ENCODE results near the gene RPRD2. TPM values are rescaled to one million over a fixed set of nuclear protein-coding genes. Genes with fewer than 3 reads are reported as not detected.

Gene RPRD2
- total and polyA plus RNA-seq, 9 of the 15 experiments (the other 6 are each of a cell fraction or from before 2014, with no cell fraction given) = 1.5 to 21.6 (median 7.7) TPM

DNA sequence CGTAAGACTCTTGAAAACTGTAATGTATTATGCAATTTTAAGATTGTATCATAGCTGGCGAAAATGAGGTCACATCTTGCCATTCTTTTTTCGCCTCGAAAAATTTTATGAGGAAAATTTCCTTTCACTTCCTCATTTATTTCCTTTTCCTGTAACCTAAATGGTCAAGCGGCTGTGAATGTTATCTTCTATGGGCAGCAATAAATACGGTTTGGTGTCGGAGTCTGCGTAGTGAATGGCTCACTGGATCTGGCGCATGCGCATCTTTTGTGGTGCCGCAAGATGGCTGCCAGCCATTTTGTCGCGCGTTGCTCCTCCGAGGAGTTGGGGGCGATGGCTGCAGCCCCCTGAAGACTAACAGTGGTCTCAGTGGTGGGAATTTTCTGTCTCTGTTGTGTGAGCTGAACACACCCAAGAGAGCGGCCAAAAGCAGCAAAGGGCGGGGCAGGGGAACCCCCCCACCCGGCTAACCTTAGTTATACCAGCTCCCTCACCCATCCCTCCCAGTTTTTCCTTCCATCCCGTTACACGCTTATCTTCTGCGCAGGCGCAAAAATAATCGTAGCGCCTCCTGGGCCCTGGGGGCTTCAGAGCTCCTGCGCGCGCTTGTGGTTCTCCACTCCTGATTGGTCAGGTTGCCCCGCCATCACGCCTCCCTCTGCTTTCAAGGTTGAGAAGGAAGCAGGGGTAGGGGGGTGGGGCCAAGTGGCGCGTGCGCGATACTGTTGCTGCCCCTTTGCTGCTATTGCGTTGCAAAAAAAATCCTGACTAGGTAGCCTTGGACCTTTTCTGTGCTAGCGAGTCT, at the start of gene RPRD2 (continued):
- TF ChIP-seq MTF1 (CRISPR knock-in tag; IDR thresholded peaks at IDR 0.05; ENCODE audit: borderline replicate concordance) (no peak), MXI1 (IDR thresholded peaks at IDR 0.05; ENCODE audit: low read depth, low read length) (no peak), NCOR1 (IDR thresholded peaks at IDR 0.05) (0 out of 2 replicates have a peak, but pooled peaks have one; percentile 47), CBX2 (IDR thresholded peaks at IDR 0.05; ENCODE audit: insufficient read depth, low read length, poor library complexity, severe bottlenecking) (no peak), GATAD2B (IDR thresholded peaks at IDR 0.05; ENCODE audit: borderline replicate concordance) (no peak; the same call in 1 of the 2 replicates), KLF1 (tag; IDR thresholded peaks at IDR 0.05) (0 out of 2 replicates have a peak, but pooled peaks have one; percentile 60), HDAC2 (IDR thresholded peaks at IDR 0.05) (0 out of 2 replicates have a peak, but pooled peaks have one; percentile 31), MCM7 (IDR thresholded peaks at IDR 0.05) (no peak), CSDE1 (IDR thresholded peaks at IDR 0.05) (no peak; a peak in 1 of 4 replicates), DACH1 (IDR thresholded peaks at IDR 0.05; ENCODE audit: partially characterized antibody) (no peak), ZNF76 (CRISPR knock-in tag; IDR thresholded peaks at IDR 0.05; ENCODE audit: borderline replicate concordance) (no peak), ZNF764 (CRISPR knock-in tag; IDR thresholded peaks at IDR 0.05; ENCODE audit: low read depth) (peak; percentile 42; the same call in 1 of the 2 replicates), ZNF146 (CRISPR knock-in tag; IDR thresholded peaks at IDR 0.05; ENCODE audit: unreplicated experiment) (no peak), NFE2 (IDR thresholded peaks at IDR 0.05; ENCODE audit: low read depth) (peak; percentile 32; the same call in 1 of the 2 replicates), SMARCE1 (IDR thresholded peaks at IDR 0.05) (no peak; the same call in 1 of the 2 replicates), SPI1 (IDR thresholded peaks at IDR 0.05; ENCODE audit: borderline replicate concordance, low read depth, low read length) (peak; percentile 98), ZNF3 (CRISPR knock-in tag; IDR thresholded peaks at IDR 0.05) (no peak), ZNF133 (CRISPR knock-in tag; IDR thresholded peaks at IDR 0.05) (no peak)
- TF ChIP-seq, protein P1, sequence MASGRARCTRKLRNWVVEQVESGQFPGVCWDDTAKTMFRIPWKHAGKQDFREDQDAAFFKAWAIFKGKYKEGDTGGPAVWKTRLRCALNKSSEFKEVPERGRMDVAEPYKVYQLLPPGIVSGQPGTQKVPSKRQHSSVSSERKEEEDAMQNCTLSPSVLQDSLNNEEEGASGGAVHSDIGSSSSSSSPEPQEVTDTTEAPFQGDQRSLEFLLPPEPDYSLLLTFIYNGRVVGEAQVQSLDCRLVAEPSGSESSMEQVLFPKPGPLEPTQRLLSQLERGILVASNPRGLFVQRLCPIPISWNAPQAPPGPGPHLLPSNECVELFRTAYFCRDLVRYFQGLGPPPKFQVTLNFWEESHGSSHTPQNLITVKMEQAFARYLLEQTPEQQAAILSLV (tag; IDR thresholded peaks at IDR 0.05) = no peak
- TF ChIP-seq, protein P2, sequence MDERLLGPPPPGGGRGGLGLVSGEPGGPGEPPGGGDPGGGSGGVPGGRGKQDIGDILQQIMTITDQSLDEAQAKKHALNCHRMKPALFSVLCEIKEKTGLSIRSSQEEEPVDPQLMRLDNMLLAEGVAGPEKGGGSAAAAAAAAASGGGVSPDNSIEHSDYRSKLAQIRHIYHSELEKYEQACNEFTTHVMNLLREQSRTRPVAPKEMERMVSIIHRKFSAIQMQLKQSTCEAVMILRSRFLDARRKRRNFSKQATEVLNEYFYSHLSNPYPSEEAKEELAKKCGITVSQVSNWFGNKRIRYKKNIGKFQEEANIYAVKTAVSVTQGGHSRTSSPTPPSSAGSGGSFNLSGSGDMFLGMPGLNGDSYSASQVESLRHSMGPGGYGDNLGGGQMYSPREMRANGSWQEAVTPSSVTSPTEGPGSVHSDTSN (CRISPR knock-in tag; IDR thresholded peaks at IDR 0.05; ENCODE audit: low read depth) = no peak
- TF ChIP-seq, protein P2 (tag; conservative IDR thresholded peaks at IDR 0.05; ENCODE audit: low read depth) = peak; percentile 47; the same call in 1 of the 2 replicates
- TF ChIP-seq, protein P3, sequence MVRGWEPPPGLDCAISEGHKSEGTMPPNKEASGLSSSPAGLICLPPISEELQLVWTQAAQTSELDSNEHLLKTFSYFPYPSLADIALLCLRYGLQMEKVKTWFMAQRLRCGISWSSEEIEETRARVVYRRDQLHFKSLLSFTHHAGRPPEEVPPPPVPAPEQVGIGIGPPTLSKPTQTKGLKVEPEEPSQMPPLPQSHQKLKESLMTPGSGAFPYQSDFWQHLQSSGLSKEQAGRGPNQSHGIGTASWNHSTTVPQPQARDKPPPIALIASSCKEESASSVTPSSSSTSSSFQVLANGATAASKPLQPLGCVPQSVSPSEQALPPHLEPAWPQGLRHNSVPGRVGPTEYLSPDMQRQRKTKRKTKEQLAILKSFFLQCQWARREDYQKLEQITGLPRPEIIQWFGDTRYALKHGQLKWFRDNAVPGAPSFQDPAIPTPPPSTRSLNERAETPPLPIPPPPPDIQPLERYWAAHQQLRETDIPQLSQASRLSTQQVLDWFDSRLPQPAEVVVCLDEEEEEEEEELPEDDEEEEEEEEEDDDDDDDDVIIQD (CRISPR knock-in tag; IDR thresholded peaks at IDR 0.05) = no peak
- TF ChIP-seq, protein P4, sequence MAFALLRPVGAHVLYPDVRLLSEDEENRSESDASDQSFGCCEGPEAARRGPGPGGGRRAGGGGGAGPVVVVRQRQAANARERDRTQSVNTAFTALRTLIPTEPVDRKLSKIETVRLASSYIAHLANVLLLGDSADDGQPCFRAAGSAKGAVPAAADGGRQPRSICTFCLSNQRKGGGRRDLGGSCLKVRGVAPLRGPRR (CRISPR knock-in tag; IDR thresholded peaks at IDR 0.05) = no peak
